ENCODE results near the gene FAAH. TPM values are rescaled to one million over a fixed set of nuclear protein-coding genes. Genes with fewer than 3 reads are reported as not detected.

The FAAH gene
- total and polyA plus RNA-seq, 2 of the 13 experiments (the other 11 are each of a cell fraction or from before 2014, with no cell fraction given): 5.4 to 11.0 TPM

DNA sequence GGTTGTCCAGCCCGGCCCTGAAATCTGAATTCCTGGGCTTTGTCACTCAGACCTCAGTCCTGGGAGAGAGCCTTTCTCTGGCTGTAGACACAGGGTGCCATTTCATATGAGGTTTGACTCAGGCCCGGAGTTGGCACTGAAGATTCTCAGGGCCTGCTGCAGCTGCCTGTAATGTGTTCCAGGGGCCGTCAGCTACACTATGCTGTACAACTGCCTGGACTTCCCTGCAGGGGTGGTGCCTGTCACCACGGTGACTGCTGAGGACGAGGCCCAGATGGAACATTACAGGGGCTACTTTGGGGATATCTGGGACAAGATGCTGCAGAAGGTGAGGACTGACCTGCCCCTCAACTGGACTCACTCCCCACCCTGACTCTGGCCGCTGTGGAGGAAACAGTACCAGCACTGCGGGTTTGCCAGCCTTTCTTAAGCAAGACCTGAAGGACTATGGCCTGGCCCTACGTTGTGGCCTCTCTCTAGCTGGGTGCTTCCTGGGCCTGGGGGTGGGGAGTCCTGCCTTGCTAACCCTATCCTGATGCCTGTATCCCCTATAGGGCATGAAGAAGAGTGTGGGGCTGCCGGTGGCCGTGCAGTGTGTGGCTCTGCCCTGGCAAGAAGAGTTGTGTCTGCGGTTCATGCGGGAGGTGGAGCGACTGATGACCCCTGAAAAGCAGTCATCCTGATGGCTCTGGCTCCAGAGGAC is 18.9 kb downstream of the FAAH start:
- FAIRE-seq: no peak

More for the DNA sequence above, 18.9 kb downstream of the FAAH start:
- BruUV-seq (replicated peaks): no TSS peak
- in situ Hi-C loops (cut with HindIII; ENCODE audit: extremely low pct_ligation_motif_present, low pct_unique_long_range_greater_than_20kb): no loop called here
- Histone ChIP-seq H3K4me2 (ENCODE audit: low read depth, low read length) (no peak overlapping the region), H3K4me3 (replicated peaks in 1 of 3; ENCODE audit: insufficient read depth in 1 of 3, low read depth in 2 of 3, low read length in 3 of 3) (no peak overlapping the region), H2AFZ (ENCODE audit: low read length) (no peak overlapping the region), H4K20me1 (ENCODE audit: insufficient read depth, low read length) (no peaks in the 10 kb centered on the region), H3K27ac (ENCODE audit: extremely low read length, insufficient read depth, low read length) (no peak overlapping the region), H3K4me1 (ENCODE audit: insufficient read depth, low read length) (peaks cover 2% of the 10 kb centered on the region), H3K79me2 (ENCODE audit: insufficient read depth, low read length) (no peaks in the 10 kb centered on the region), H3K27me3 (ENCODE audit: control insufficient read depth in 1 of 2, insufficient read depth in 2 of 2, low read length in 2 of 2) (no peaks in the 10 kb centered on the region), H3K36me3 (replicated peaks in 1 of 2; ENCODE audit: control insufficient read depth in 1 of 2, insufficient read depth in 2 of 2, low read length in 2 of 2) (peaks cover 0 to 1% of the 10 kb centered on the region in 2 experiments; a peak in 1 of 5 replicates), H3K9ac (ENCODE audit: insufficient read depth, low read depth, low read length) (no peak overlapping the region), H3K9me3 (ENCODE audit: low read length) (no peaks in the 10 kb centered on the region)
- WGBS (ENCODE audit: low lambda C conversion rate): 87% methylated on average over 8 of the region's 13 CpGs
- ATAC-seq: no peak
- ChIA-PET CTCF (ENCODE audit: low intra/inter-chr PET ratio, low total read pairs) (no interaction called here), POLR2A (no interaction called here)
- no peak for DNase-seq (ENCODE audit: low spot score)
- intact Hi-C loops (cut with micrococcal nuclease; ENCODE audit: unreplicated experiment): no loop called here
- TF ChIP-seq ZNF280B (CRISPR knock-in tag; IDR thresholded peaks at IDR 0.05; ENCODE audit: borderline replicate concordance): no peak
- TF ChIP-seq ZSCAN22 (CRISPR knock-in tag; IDR thresholded peaks at IDR 0.05): no peak
- no peak for TF ChIP-seq ZNF512 (CRISPR knock-in tag; IDR thresholded peaks at IDR 0.05)
- TF ChIP-seq POLR2AphosphoS5 (IDR thresholded peaks at IDR 0.05; ENCODE audit: low read depth, low read length): no peak
